Hindlimb muscle (tissue), 1 donor: ENCODE measurements around the gene CMC2. TPM values are rescaled to one million over a fixed set of nuclear protein-coding genes. Genes with fewer than 3 reads are reported as not detected.

Experiments used
- DNase-seq: peaks from one replicate; pipeline ENCODE4 v3.0.0-alpha.2; 2013
- polyA plus RNA-seq: library from polyadenylated mRNA; unstranded; fragments of 120-200 nt; gene quantifications from one replicate; pipeline ENCODE4 v1.2.1, GENCODE V29; 2013; ENCODE audit not compliant: insufficient read length

Gene CMC2
- polyA plus RNA-seq, 1 donor, result 26.0 TPM

DNA sequence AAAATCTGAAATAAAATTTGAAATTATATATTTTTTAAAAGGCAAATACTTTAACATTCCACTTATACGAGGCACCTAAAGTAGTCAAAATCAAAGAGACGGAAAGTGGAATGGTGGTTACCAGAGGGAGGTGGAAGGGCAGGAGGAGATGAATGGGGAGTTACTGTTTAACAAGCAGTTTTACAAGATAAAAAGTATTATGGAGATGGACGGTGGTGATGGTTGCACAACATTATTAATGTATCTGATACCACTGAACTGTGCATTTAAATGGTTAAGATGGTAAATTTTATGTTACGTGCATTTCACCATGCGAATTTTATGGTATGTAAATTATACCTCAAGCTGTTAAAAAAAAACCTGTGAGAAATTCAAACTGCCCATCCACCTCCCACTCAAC lies 5.4 kb downstream of the CMC2 start:
- DNase-seq, result no peak

DNA sequence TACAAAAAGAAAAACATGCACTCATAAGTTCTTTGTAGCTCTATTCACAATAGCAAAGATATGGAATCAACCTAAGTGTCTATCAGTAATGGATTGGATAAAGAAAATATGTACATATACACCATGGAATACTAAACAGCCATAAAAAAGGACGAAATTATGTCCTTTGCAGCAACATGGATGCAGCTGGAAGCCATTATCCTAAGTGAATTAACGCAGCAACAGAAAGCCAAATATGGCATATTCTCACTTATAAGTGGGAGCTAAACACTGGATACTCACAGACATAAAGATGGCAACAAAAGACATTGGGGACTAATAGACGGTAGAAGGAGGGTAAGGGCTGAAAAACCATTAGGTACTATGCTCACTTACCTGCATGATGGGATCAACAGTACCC lies 5.8 kb downstream of the CMC2 start:
- DNase-seq, result no peak

GRCh38 chr16:80997964-80998620 lies 8.6 kb downstream of the CMC2 start:
- no peak for DNase-seq

DNA sequence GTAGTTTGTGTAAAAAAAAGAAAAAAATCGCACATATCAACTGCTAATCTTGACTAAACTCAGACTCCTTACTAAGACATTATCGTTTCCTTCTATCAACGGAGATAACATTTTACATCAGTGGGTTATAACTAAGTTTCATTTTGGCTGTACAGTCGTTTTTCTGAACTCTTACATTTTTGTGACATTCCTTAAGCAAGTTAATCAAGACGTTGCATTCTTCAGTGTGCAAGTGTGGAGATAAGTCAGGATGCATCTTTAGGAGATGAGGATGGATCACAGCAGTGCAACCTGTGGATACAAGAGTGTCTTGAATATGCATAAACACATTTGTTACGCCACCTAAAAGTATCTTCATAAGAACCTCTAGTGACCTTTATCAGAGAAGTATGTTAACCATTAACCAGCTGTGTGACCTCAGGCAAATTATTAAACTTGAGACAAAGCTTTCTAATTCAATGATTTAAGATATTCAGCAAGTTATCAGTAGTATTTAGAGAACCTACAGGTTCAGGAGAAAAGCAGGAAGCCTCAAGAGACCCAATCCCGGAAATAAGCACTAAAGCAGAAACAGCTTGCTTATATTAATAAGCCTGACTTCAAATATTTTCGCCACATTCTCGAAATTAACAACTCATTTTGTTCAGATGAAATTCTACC lies 9.4 kb downstream of the CMC2 start:
- no peak for DNase-seq

GRCh38 chr16:80996688-80997138 lies 10.0 kb downstream of the CMC2 start:
- DNase-seq, result no peak

DNA sequence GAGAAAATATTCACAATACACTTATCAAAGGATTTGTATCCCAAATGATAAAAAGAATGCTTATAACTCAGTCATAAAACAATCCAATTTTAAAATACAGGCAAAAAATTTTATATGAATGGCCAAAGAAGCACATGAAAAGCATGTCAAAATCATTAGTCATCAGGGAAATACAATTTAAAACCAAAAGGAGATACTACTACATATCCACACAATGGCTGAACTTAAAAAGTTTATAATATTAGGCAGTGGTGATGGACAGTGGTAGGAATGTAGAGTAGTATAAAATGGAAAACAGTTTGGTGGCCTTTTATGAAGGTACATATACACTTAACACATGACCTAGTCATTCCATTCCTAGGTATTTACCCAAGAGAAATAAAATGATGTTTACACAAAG lies 12.2 kb downstream of the CMC2 start:
- no peak for DNase-seq

GRCh38 chr16:80993834-80994233 lies 12.9 kb downstream of the CMC2 start:
- no peak for DNase-seq

- no peak for DNase-seq
Measured at GRCh38 chr16:80993307-80993706, 13.4 kb downstream of the CMC2 start.

DNA sequence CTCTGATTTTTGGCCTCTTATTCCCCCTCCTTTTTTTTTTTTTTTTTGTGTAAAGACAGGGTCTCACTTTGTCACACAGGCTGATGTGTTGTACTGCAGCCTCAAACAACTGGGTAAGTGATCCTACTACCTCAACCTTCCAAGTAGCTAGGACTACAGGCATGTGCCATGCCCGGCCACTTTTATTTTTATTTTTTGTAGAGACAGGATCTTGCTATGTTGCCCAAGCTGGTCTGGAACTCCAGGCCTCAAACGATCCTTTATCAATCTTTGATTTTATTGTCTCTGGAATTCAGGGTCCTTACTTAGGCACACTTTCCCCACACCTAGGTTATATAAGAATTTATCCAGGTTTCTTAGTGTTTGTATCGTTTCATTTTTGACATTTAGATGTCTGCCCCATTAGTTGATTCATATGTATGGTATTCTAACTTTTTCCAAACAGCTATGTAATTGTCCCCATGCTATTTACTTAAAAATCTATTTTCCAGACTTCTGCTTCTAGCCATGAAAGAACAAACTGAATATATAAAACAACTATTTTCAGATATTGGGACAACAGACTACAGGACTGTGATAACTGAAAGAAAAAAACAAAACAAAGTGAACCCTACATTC lies 13.9 kb downstream of the CMC2 start:
- DNase-seq, result no peak

DNA sequence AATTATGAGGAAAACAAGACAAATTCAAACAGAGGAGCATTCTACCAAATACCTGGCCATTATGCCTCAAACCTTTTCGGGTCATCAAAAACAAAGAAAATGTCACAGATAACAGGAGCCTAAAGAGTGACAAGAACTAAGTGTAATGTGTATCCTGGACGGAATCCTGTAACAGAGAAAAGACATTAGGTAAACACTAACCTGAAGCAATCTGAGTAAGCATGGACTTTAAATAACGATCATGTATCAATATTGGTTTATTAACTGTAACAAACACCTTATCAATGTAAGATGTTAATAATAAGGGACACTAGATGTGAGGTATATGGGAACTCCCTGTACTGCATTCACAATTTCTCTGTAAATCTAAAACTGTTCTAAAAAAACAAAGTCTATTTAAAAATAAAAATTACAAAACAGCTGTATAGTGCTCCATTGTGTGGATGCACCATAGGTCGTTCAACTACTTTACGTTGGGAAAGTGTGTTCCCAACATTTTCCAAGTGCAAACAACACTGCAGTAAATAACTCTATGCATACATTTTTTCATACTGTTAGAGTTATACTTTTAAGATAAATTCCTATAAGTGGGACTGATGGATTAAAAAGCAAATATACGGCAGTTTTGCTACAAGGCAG lies 14.8 kb downstream of the CMC2 start:
- DNase-seq, result no peak

GRCh38 chr16:80990978-80991377 lies 15.7 kb downstream of the CMC2 start:
- DNase-seq, result no peak

DNA sequence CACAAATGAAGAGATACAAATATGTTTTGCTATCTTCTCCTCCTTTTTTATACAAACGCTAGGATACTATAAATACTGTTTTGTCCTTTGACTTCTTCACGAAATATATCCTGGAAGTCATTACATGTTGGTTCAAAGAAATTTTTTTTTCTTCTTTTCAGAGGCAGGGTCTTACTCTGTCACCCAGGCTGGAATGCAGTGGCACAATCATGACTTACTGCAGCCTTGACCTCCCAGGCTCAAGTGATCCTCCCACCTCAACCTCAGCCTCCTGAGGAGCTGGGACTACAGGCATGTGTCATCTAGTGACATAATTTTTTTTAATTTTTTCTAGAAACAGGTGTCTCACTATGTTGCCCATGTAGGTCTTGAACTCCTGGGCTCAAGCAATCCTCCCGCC lies 16.1 kb downstream of the CMC2 start:
- DNase-seq, result no peak

DNA sequence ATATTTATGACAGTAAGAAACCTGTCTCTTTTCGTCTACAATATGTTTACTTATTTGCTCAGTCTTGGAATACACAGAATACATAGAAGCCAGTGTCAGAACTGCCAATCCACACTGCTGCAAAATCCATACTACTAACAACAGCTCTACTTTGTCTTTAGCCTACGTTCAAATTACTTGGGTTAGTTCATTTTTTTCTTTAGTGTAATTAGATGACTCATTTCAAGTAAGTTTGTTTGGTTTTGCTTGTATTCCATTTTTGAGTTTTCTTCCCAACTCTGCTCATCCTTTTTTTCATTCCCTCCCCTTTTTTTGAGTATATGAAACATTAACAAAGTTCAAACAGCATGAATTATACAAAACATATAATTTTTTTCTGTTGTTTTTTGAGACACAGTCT lies 16.9 kb downstream of the CMC2 start:
- no peak for DNase-seq

- no peak for DNase-seq
Measured at GRCh38 chr16:80988756-80989155, 17.9 kb downstream of the CMC2 start.

GRCh38 chr16:80986557-80986956 lies 20.1 kb downstream of the CMC2 start:
- DNase-seq, result no peak

DNA sequence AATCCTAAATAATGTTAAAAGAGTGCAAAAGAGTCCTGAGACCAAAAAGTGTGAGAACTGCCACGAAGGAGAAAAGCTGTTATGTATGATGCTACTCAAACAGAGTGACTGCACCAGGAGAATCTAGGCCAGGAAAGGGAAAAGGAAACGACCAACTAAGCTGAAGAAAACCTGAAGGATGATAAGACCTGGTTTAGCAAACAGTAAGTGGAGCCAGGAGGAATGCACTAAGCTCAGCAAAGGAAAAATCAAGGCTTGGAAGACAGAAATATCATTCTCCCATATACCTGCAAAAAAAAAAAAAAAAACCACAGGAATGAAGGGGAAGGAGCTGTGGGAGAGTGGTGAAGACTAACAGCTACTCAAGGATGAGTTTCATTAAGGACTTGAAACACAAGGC lies 21.1 kb downstream of the CMC2 start:
- DNase-seq, result no peak

DNA sequence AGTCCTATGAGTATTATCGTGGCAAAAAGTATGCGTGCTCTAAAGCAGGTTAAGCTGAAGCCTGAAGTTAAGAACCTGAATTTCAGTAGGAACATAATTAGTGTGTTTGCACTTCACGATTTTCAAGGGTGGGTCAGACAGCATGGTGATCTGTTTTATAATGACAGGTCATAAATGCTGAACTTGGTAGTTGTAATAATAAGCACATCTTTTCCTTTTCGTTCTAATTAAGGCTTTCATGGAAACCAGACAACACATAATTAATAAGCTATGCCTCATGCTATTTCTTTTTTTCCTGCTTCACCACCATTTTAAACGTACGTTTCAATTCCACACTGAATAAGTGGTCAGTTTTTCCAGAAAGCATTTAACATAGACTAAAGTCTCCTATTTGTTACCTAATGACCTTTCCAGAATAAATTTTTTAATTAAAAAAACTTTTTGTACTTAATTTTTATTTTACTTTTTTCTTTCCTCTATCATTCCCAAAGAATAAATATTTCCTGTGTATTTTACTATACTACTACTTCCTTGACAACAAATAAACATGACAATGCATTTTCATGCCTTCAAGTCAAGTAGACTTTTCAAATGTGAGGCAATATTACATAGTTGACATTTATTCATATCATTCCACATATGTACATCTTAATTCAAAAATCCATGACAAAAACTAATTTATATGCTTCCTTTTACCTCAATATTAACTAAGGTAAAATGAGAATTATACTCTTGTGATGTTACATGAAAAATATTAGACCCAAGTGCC lies 22.4 kb downstream of the CMC2 start:
- no peak for DNase-seq

DNA sequence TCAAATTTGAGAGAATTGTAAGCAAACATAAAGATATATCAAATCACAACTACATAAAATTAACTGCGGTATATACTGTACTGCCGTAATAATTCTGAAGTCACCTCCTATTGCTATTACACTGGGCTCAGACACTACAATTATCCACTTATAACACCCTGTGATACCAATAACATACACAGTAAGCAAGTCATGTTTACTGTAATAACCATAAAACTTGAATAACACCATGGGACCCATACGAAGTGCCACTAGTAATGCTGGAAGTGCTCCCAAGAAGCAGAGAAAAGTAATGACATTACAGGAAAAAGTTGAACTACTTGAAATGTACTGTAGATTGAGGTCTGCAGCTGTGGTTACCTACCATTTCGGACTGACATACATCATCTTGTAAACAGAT lies 24.0 kb downstream of the CMC2 start:
- DNase-seq, result no peak

GRCh38 chr16:80981103-80981502 lies 25.6 kb downstream of the CMC2 start:
- no peak for DNase-seq

GRCh38 chr16:80976946-80977345 lies 29.7 kb downstream of the CMC2 start:
- DNase-seq, result no peak

DNA sequence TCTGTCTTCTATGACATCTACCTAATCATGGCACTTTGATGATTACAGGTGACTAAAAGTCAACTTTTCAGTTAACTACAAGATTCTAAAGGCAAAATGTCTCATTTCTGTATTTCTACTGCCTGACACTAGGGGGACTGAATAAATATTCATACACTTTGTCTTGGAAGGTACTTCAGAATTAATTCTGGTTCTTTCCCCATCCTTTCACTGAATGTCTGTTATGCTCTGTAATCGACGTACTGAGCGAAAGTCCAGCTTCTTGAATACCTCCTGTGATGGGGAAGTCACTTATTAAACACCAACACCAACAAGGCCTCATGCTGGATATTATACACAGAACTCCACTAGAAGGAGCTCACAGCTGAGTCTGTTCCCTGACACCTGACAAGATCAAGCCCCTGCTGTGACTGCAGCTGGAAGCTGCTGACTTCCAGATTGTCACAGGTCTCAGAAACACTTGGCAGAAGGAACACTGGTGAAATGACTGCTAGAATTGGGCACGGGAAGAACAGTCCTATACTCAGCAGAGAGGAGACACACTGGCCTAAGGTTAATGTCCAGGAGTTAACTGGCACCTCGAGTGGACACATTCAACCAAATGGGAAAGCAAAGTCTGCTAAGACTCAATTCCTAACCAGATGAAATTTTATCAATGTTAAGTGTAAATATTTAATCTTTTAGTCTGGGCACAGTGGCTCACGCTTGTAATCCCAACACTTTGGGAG lies 31.9 kb downstream of the CMC2 start:
- DNase-seq, result no peak

DNA sequence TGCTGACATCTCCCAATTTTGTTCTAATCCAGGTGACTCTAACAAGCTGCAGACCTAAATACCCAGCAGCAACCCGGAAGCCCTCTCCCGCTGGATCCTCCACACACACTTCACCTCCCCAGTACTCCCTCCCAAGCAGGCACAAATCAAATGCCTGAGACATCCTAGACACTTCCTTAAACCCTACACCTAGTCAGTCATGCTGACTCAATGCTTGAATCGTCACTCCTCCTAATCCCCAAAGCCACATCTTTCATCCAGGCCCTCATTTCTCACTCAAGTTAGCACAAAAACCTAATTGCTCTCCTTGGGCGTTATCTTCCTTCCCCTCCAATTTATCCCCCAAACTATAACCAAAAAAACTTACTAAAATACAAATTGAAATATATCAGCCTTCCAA lies 32.7 kb downstream of the CMC2 start:
- DNase-seq, result no peak
